ENCODE data around the gene TAF5L.

TAF5L gene

DNA sequence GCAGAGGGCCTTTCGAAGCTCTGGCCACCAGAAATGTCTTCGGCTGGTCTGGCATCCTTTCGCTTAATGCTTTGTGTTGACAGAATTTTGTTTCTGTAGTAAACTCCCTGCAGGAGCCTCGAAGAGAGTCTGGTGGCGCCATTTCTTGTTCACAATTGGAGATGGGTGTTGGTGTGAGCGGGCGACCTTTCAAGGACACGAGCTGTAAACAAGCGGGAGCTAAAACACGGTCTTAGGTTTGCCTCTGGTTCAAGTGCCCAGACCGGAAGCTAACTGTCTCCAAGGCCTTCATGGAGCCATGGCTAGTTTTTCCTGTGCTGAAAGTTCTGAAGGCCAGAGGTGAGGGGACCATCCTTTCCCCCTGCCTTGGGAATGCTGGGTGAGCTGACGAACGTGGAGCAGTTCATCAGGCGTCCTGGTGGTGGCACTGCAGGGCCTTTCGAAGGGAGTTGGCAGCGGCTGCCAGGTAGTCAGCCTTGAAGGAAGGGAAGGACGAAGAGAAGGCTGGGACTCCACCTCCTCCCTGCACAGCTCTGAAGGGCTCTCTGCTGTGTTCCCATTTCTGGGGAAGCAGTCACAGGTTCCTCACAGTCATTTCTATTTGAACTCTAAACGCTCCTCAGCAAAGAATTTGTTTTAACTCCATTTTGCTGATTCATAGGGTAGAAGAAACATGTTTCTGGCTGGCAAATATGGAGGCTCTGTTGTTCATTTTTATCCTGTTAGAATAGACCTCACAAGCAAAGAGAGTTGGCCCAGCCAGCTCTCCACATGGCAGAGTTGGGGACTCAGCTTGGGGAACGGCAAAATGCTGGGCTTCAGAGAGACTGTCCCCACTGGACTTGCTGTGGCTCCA, 35.3 kb upstream of the TAF5L start:
- Mint-ChIP-seq H3K4me1 (peaks cover 6% of the 10 kb centered on the region), H3K36me3 (ENCODE audit: low read depth) (peaks cover 24% of the 10 kb centered on the region), H3K4me3 (no peak overlapping the region), H3K27me3 (ENCODE audit: low read depth) (no peaks in the 10 kb centered on the region), H3K27ac (peak overlapping the region in 1 of 3 experiments; percentile 53), H3K9me3 (no peaks in the 10 kb centered on the region)
- TF ChIP-seq, protein P1, sequence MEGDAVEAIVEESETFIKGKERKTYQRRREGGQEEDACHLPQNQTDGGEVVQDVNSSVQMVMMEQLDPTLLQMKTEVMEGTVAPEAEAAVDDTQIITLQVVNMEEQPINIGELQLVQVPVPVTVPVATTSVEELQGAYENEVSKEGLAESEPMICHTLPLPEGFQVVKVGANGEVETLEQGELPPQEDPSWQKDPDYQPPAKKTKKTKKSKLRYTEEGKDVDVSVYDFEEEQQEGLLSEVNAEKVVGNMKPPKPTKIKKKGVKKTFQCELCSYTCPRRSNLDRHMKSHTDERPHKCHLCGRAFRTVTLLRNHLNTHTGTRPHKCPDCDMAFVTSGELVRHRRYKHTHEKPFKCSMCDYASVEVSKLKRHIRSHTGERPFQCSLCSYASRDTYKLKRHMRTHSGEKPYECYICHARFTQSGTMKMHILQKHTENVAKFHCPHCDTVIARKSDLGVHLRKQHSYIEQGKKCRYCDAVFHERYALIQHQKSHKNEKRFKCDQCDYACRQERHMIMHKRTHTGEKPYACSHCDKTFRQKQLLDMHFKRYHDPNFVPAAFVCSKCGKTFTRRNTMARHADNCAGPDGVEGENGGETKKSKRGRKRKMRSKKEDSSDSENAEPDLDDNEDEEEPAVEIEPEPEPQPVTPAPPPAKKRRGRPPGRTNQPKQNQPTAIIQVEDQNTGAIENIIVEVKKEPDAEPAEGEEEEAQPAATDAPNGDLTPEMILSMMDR (IDR thresholded peaks at IDR 0.05; ENCODE audit: unreplicated experiment in 3 of 3) = peak; percentile 89 to 93 (median 90)

DNA sequence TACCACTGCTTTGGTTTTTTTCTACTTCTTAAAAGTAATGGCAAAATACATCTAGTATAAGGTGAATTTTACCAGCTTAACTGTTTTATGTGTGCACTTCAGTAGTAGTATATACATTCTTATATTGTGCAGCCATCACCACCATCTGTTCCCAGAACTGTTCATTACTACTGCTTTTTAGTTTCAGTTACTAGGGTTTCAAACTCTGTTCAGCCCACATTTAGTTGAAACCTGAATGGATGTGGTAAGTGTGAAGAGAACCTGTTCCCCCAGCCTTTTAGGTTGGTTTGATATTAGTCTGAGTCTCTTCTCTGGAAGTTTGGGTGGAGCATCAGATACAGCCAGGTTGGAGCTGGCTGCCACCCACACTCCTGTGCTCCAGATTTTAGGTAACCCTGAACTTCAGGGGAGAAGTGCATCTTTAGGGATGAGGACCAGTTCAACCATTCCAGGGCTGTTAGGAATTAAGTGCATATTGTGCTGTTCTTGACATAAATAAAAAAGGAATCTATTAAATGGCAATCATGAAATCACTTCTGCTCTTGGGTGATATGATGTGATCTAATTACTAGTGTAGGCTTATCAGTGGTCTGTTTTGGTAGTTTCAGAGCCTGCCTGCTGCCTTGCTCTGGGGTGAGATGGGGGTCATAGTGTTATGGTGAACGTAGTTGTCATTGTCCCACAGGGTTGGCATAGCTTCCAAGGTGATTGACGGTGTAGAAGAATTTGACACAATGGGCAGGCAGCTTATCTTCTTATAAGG, 32.3 kb upstream of the TAF5L start:
- Mint-ChIP-seq H3K27me3 (ENCODE audit: low read depth) (no peaks in the 10 kb centered on the region), H3K36me3 (ENCODE audit: low read depth) (peaks cover 35% of the 10 kb centered on the region), H3K27ac (no peak overlapping the region), H3K4me3 (no peak overlapping the region), H3K4me1 (peaks cover 6% of the 10 kb centered on the region), H3K9me3 (no peaks in the 10 kb centered on the region)
- TF ChIP-seq, protein P1 (IDR thresholded peaks at IDR 0.05; ENCODE audit: unreplicated experiment in 3 of 3) = no peak

- H3K4me3 Mint-ChIP-seq = no peak overlapping the region
- no peaks in the 10 kb centered on the region for H3K27me3 Mint-ChIP-seq (ENCODE audit: low read depth)
- H3K9me3 Mint-ChIP-seq = no peaks in the 10 kb centered on the region
- TF ChIP-seq, protein P1 (IDR thresholded peaks at IDR 0.05; ENCODE audit: unreplicated experiment in 3 of 3) = no peak
- H3K4me1 Mint-ChIP-seq = no peaks in the 10 kb centered on the region
- H3K27ac Mint-ChIP-seq = no peak overlapping the region
- H3K36me3 Mint-ChIP-seq (ENCODE audit: low read depth) = peaks cover 38% of the 10 kb centered on the region
Observed at GRCh38 chr1:229655781-229656180, 29.9 kb upstream of the TAF5L start.

DNA sequence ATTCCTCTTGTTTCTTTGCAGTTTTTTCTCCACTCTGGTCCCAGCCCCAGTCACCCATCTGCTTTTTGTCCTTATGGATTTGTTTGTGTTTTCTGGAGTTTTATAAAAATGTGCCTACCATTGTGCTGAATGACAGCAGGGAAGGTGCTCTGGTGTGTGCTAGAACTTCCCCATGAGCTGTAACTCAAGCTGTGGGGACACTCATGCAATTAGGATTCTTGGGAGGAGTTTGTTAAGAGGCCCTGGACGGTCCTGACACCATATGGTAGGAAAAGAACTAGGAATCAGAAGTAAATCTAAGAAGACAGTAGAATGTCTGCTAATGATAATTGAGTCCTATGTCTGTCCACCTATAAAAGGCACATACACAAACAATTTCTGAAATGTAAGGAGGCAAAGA, 27.5 kb upstream of the TAF5L start:
- Mint-ChIP-seq H3K4me1 (no peaks in the 10 kb centered on the region), H3K36me3 (ENCODE audit: low read depth) (peaks cover 36% of the 10 kb centered on the region), H3K9me3 (no peaks in the 10 kb centered on the region), H3K4me3 (no peak overlapping the region), H3K27ac (no peak overlapping the region), H3K27me3 (ENCODE audit: low read depth) (no peaks in the 10 kb centered on the region)
- TF ChIP-seq, protein P1 (IDR thresholded peaks at IDR 0.05; ENCODE audit: unreplicated experiment in 3 of 3) = no peak

GRCh38 chr1:229651546-229651945, 25.6 kb upstream of the TAF5L start:
- Mint-ChIP-seq H3K27me3 (ENCODE audit: low read depth) (no peaks in the 10 kb centered on the region), H3K4me3 (no peak overlapping the region), H3K36me3 (ENCODE audit: low read depth) (peaks cover 35% of the 10 kb centered on the region), H3K4me1 (no peaks in the 10 kb centered on the region), H3K27ac (no peak overlapping the region), H3K9me3 (no peaks in the 10 kb centered on the region)
- TF ChIP-seq, protein P1 (IDR thresholded peaks at IDR 0.05; ENCODE audit: unreplicated experiment in 3 of 3) = no peak
